HG02870 (cell line): ENCODE data around the gene SLC36A3.
"Not testable (repeated sequence)": the region's sequence is repeated elsewhere in the genome, so short reads cannot be mapped to it uniquely, and the experiment has no call there.

Experiments used
- ATAC-seq: cut with Tn5 transposase; IDR thresholded peaks from one replicate; pipeline ENCODE4 v1.9.1; 2021; ENCODE audit warnings: mild to moderate bottlenecking, moderate library complexity; ENCODE audit not compliant: unreplicated experiment

SLC36A3 gene

GRCh38 chr5:151303666-151304065 lies at the start of gene SLC36A3:
Gene SLC36A3 (minus strand): TSS chr5:151303766. CDS start chr5:151303354, 412 bp downstream.
- no peak for ATAC-seq

GRCh38 chr5:151351671-151352070 lies 48.1 kb upstream of the SLC36A3 start:
- ATAC-seq, result no peak

GRCh38 chr5:151348789-151349188 lies 45.2 kb upstream of the SLC36A3 start:
- no peak for ATAC-seq

- ATAC-seq, result no peak
These were observed 43.8 kb upstream of the SLC36A3 start, which contains the start of gene SLC36A2 for GRCh38 chr5:151347369-151347768. Gene SLC36A2 (minus strand): TSS chr5:151347559. CDS start chr5:151347460, 99 bp downstream.

- ATAC-seq, result no peak
These were observed 42.4 kb upstream of the SLC36A3 start for GRCh38 chr5:151345808-151346478.

- no peak for ATAC-seq
These were observed 41.7 kb upstream of the SLC36A3 start for GRCh38 chr5:151345187-151345807.

- ATAC-seq, result no peak
These were observed 40.5 kb upstream of the SLC36A3 start for GRCh38 chr5:151344088-151344487.

GRCh38 chr5:151340004-151340403 lies 36.4 kb upstream of the SLC36A3 start:
- ATAC-seq, result no peak

- no peak for ATAC-seq
These were observed 35.2 kb upstream of the SLC36A3 start for GRCh38 chr5:151338734-151339133.

- ATAC-seq, result no peak
These were observed 29.3 kb upstream of the SLC36A3 start for GRCh38 chr5:151332857-151333256.

- no peak for ATAC-seq
These were observed 25.2 kb upstream of the SLC36A3 start for GRCh38 chr5:151328734-151329133.

- no peak for ATAC-seq
These were observed 24.0 kb upstream of the SLC36A3 start for GRCh38 chr5:151327585-151327984.

- ATAC-seq, result no peak
These were observed 22.7 kb upstream of the SLC36A3 start for GRCh38 chr5:151326266-151326665.

- no peak for ATAC-seq
These were observed 16.9 kb upstream of the SLC36A3 start for GRCh38 chr5:151320481-151320880.

- ATAC-seq, result no peak
These were observed 15.5 kb upstream of the SLC36A3 start for GRCh38 chr5:151318850-151319732.

- ATAC-seq, result no peak
These were observed 14.3 kb upstream of the SLC36A3 start for GRCh38 chr5:151317871-151318270.

GRCh38 chr5:151315998-151316597 lies 12.5 kb upstream of the SLC36A3 start:
- ATAC-seq, result peak; percentile 79

GRCh38 chr5:151313357-151313756 lies 9.8 kb upstream of the SLC36A3 start:
- ATAC-seq, result no peak

- no peak for ATAC-seq
These were observed 9.3 kb upstream of the SLC36A3 start for GRCh38 chr5:151312756-151313324.

- no peak for ATAC-seq
These were observed 7.4 kb upstream of the SLC36A3 start for GRCh38 chr5:151310932-151311331.

- not testable (repeated sequence) for ATAC-seq
These were observed 6.3 kb upstream of the SLC36A3 start for GRCh38 chr5:151309821-151310220.
